H9 (cell line): ENCODE data around the gene PTGER4. TPM values are rescaled to one million over a fixed set of nuclear protein-coding genes. Genes with fewer than 3 reads are reported as not detected.

ENCODE experiments used
- DNase-seq: peaks from one replicate; pipeline ENCODE4 v3.0.0-alpha.2; 2017
- H2AFZ ChIP-seq: one replicate; pipeline ENCODE4 v1.6.1; 2013; ENCODE audit warnings: mild to moderate bottlenecking, low read length, control low read depth, moderate library complexity
- H2AK5ac ChIP-seq: 2 replicates; pipeline ENCODE4 v1.6.1; 2013; ENCODE audit warnings: low read length, control low read depth, mixed read lengths; ENCODE audit not compliant: insufficient read length
- H2BK120ac ChIP-seq: one replicate; pipeline ENCODE4 v1.6.1; 2013; ENCODE audit warnings: low read depth, mild to moderate bottlenecking, low read length, control low read depth, inconsistent platforms; ENCODE audit not compliant: poor library complexity, severe bottlenecking
- H2BK12ac ChIP-seq: 2 replicates; pipeline ENCODE4 v1.6.1; 2013; ENCODE audit warnings: low read length, control low read depth, mixed read lengths, low read depth; ENCODE audit not compliant: insufficient read length
- H2BK15ac ChIP-seq: 2 replicates; pipeline ENCODE4 v1.6.1; 2013; ENCODE audit warnings: low read depth, low read length, control low read depth
- H2BK20ac ChIP-seq: one replicate; pipeline ENCODE4 v1.6.1; 2013; ENCODE audit warnings: low read depth, mild to moderate bottlenecking, low read length, control low read depth, inconsistent platforms; ENCODE audit not compliant: poor library complexity, severe bottlenecking
- H2BK5ac ChIP-seq: 2 replicates; pipeline ENCODE4 v1.6.1; 2013; ENCODE audit warnings: low read length, control low read depth, mixed read lengths; ENCODE audit not compliant: insufficient read length
- H3K14ac ChIP-seq: 2 replicates; pipeline ENCODE4 v1.6.1; 2013; ENCODE audit warnings: low read length, control low read depth; ENCODE audit not compliant: insufficient read depth
- H3K18ac ChIP-seq: 2 replicates; pipeline ENCODE4 v1.6.1; 2013; ENCODE audit warnings: low read depth, mild to moderate bottlenecking, mixed read lengths, low read length, control low read depth; ENCODE audit not compliant: insufficient read length
- H3K23ac ChIP-seq: 2 replicates; pipeline ENCODE4 v1.6.1; 2013; ENCODE audit warnings: low read length, control low read depth, mixed read lengths, low read depth; ENCODE audit not compliant: insufficient read length
- H3K23me2 ChIP-seq: 2 replicates; pipeline ENCODE4 v1.6.1; 2013; ENCODE audit warnings: low read depth, mild to moderate bottlenecking, mixed read lengths, low read length, control low read depth; ENCODE audit not compliant: insufficient read length, poor library complexity, severe bottlenecking
- H3K27ac ChIP-seq: 2 replicates; pipeline ENCODE4 v1.5.1; 2013; ENCODE audit warnings: low read length, control low read depth, mixed read lengths, low read depth; ENCODE audit not compliant: insufficient read length
- H3K27me3 ChIP-seq: 2 replicates; pipeline ENCODE4 v1.6.1; 2013; ENCODE audit warnings: low read length, control low read depth, inconsistent platforms; ENCODE audit not compliant: insufficient read depth
- H3K4ac ChIP-seq: 2 replicates; pipeline ENCODE4 v1.6.1; 2013; ENCODE audit warnings: low read depth, mild to moderate bottlenecking, control low read depth, inconsistent platforms, low read length, moderate library complexity
- H3K4me1 ChIP-seq: 2 replicates; pipeline ENCODE4 v1.6.1; 2013; ENCODE audit warnings: low read length, control low read depth, inconsistent platforms; ENCODE audit not compliant: insufficient read depth
- H3K4me2 ChIP-seq: 2 replicates; pipeline ENCODE4 v1.6.1; 2013; ENCODE audit warnings: low read length, control low read depth, mixed read lengths; ENCODE audit not compliant: insufficient read length, insufficient read depth
- H3K56ac ChIP-seq: 2 replicates; pipeline ENCODE4 v1.6.1; 2013; ENCODE audit warnings: low read depth, mild to moderate bottlenecking, mixed read lengths, low read length, control low read depth; ENCODE audit not compliant: insufficient read length
- H3K79me1 ChIP-seq: 2 replicates; pipeline ENCODE4 v1.6.1; 2013; ENCODE audit warnings: low read depth, mild to moderate bottlenecking, moderate library complexity, low read length, control low read depth, inconsistent platforms; ENCODE audit not compliant: insufficient read depth, poor library complexity, severe bottlenecking
- H3K79me2 ChIP-seq: 2 replicates; pipeline ENCODE4 v1.6.1; 2013; ENCODE audit warnings: low read length, control low read depth, inconsistent platforms; ENCODE audit not compliant: insufficient read depth
- H3K9ac ChIP-seq: 2 replicates; pipeline ENCODE4 v1.6.1; 2013; ENCODE audit warnings: low read length, control low read depth, mixed read lengths; ENCODE audit not compliant: insufficient read length; ENCODE audit errors: extremely low read depth
- H3K9me3 ChIP-seq: one replicate; pipeline ENCODE4 v1.6.1; 2013; ENCODE audit warnings: low read depth, low read length, inconsistent platforms; ENCODE audit not compliant: control insufficient read depth
- H3T11ph ChIP-seq: one replicate; pipeline ENCODE4 v1.6.1; 2013; ENCODE audit warnings: mild to moderate bottlenecking, low read length, control low read depth, inconsistent platforms
- H4K20me1 ChIP-seq: one replicate; pipeline ENCODE4 v1.6.1; 2013; ENCODE audit not compliant: control insufficient read depth, insufficient read length, insufficient read depth
- H4K5ac ChIP-seq: 2 replicates; pipeline ENCODE4 v1.6.1; 2013; ENCODE audit warnings: low read depth, mild to moderate bottlenecking, mixed read lengths, low read length, control low read depth; ENCODE audit not compliant: insufficient read length
- H4K8ac ChIP-seq: replicated peaks from 2 replicates; pipeline ENCODE4 v1.6.1; 2013; ENCODE audit warnings: low read length, control low read depth, mixed read lengths, low read depth; ENCODE audit not compliant: insufficient read length
- H4K91ac ChIP-seq: 2 replicates; pipeline ENCODE4 v1.6.1; 2013; ENCODE audit warnings: low read depth, mild to moderate bottlenecking, moderate library complexity, mixed read lengths, low read length, control low read depth; ENCODE audit not compliant: insufficient read length
- H3K27ac Mint-ChIP-seq, 3 experiments: 2 replicates in 2 of 3; 3 replicates in 1 of 3; pipeline ENCODE4 v1.8.0; 2020 to 2021; ENCODE audit warnings: mixed read lengths in 3 of 3, mild to moderate bottlenecking in 1 of 3, moderate library complexity in 1 of 3
- H3K27me3 Mint-ChIP-seq: 2 replicates; pipeline ENCODE4 v1.8.0; 2021; ENCODE audit warnings: low read depth, mild to moderate bottlenecking, moderate library complexity, mixed read lengths
- H3K36me3 Mint-ChIP-seq, 3 experiments: 2 replicates in 2 of 3; 3 replicates in 1 of 3; pipeline ENCODE4 v1.8.0; 2020 to 2021; ENCODE audit warnings: low read depth in 3 of 3, mixed read lengths in 3 of 3; ENCODE audit not compliant: insufficient read depth in 1 of 3
- H3K4me1 Mint-ChIP-seq, 2 experiments: 2 replicates each; pipeline ENCODE4 v1.8.0; 2020; ENCODE audit warnings: mixed read lengths in 2 of 2
- H3K4me3 Mint-ChIP-seq, 2 experiments: 2 replicates in 1 of 2; 3 replicates in 1 of 2; pipeline ENCODE4 v1.8.0; 2020 to 2021; ENCODE audit warnings: mild to moderate bottlenecking in 2 of 2, mixed read lengths in 2 of 2, moderate library complexity in 1 of 2
- H3K9me3 Mint-ChIP-seq, 2 experiments: 2 replicates in 1 of 2; 3 replicates in 1 of 2; pipeline ENCODE4 v1.8.0; 2020; ENCODE audit warnings: mild to moderate bottlenecking in 2 of 2, mixed read lengths in 2 of 2, moderate library complexity in 1 of 2
- CTCF ChIP-seq: fragments of 200-600 bp; sonication (generic); conservative IDR thresholded peaks from 3 replicates; pipeline ENCODE4 v1.8.0; 2021; ENCODE audit warnings: antibody characterized with exemption, mild to moderate bottlenecking
- WGBS: extraction: QIAGEN DNeasy Blood & Tissue Kit; methylation state at CpG from one replicate; pipeline ENCODE4 v1.1.7; 2013; ENCODE audit warnings: missing lambda C conversion rate, low lambda C conversion rate, mixed read lengths; ENCODE audit not compliant: insufficient read length; ENCODE audit errors: extremely low coverage; 5-methylcytosine and 5-hydroxymethylcytosine counted together
- total RNA-seq: library from RNA; stranded (reverse); gene quantifications from 2 replicates; pipeline ENCODE4 v1.2.1, GENCODE V29; 2021

PTGER4 gene
- total RNA-seq, 1 experiment from 2014 or later, result 0.35 TPM

DNA sequence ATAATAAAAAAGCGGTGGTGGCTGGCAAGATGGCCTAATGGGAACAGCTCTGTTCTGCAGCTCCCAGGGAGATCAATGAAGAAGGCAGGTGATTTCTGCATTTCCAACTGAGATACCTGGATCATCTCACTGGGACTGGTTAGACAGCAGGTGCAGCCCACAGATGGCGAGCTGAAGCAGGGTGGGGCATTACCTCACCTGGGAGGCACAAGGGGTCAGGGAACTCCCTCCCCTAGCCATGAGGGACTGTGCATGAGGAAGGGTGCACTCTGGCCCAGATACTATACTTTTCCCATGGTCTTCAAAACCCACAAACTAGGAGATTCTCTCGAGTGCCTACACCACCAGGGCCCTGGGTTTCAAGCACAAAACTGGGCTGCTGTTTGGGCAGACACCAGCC lies 45.6 kb upstream of the PTGER4 start:
- no peak overlapping the region for H3K4me2 ChIP-seq
- no peak overlapping the region for H2AFZ ChIP-seq
- H3K14ac ChIP-seq, result no peak overlapping the region
- no peak overlapping the region for H2BK20ac ChIP-seq
- no peak overlapping the region for H4K8ac ChIP-seq
- H3K4ac ChIP-seq, result no peak overlapping the region
- Mint-ChIP-seq H3K27me3 (peaks cover 4% of the 10 kb centered on the region; the same call in 1 of the 2 replicates), H3K4me3 (no peak overlapping the region), H3K36me3 (peaks cover 0 to 2% (median 0%) of the 10 kb centered on the region in 3 experiments; a peak in 2 of 7 replicates), H3K27ac (no peak overlapping the region), H3K9me3 (peaks cover 9 to 15% of the 10 kb centered on the region in 2 experiments; a peak in 4 of 5 replicates), H3K4me1 (peaks cover 4 to 6% of the 10 kb centered on the region in 2 experiments; a peak in 3 of 4 replicates)
- no peak for TF ChIP-seq CTCF
- no peaks in the 10 kb centered on the region for H3K79me1 ChIP-seq
- no peak overlapping the region for H3K56ac ChIP-seq
- H3K27me3 ChIP-seq, result no peaks in the 10 kb centered on the region
- H4K20me1 ChIP-seq, result no peaks in the 10 kb centered on the region
- no peak overlapping the region for H4K91ac ChIP-seq
- H3K23me2 ChIP-seq, result no peaks in the 10 kb centered on the region
- H2AK5ac ChIP-seq, result no peak overlapping the region
- no peaks in the 10 kb centered on the region for H3K9me3 ChIP-seq
- H3K27ac ChIP-seq, result no peak overlapping the region
- H3K4me1 ChIP-seq, result no peaks in the 10 kb centered on the region
- no peak overlapping the region for H2BK12ac ChIP-seq
- H3K23ac ChIP-seq, result no peak overlapping the region
- H2BK15ac ChIP-seq, result no peak overlapping the region
- H4K5ac ChIP-seq, result no peak overlapping the region
- H3K9ac ChIP-seq, result no peak overlapping the region
- no CpG with 5 or more reads among the region's 3 CpGs for WGBS
- DNase-seq, result no peak
- no peak overlapping the region for H2BK5ac ChIP-seq
- H2BK120ac ChIP-seq, result no peak overlapping the region
- H3K79me2 ChIP-seq, result no peaks in the 10 kb centered on the region
- no peak overlapping the region for H3K18ac ChIP-seq
- H3T11ph ChIP-seq, result no peak overlapping the region
